A673 (cell line): ENCODE data around the gene SF3B1.

Experiments
- EZH2 ChIP-seq: fragments of 200-600 bp; sonication (generic); IDR thresholded peaks from 2 replicates; pipeline ENCODE4 v1.6.1; 2017; ENCODE audit warnings: borderline replicate concordance, low read depth, mild to moderate bottlenecking, mixed read lengths, antibody characterized with exemption, low read length; ENCODE audit not compliant: poor library complexity, severe bottlenecking
- TF ChIP-seq, protein P1 (sequence below): fragments of 300-800, 200-600 bp; sonication (generic); conservative IDR thresholded peaks from 2 replicates; pipeline ENCODE4 v1.5.1; 2017; ENCODE audit warnings: low read depth, mild to moderate bottlenecking, antibody characterized with exemption, low read length, moderate library complexity, mixed read lengths

- TF ChIP-seq, protein P1, sequence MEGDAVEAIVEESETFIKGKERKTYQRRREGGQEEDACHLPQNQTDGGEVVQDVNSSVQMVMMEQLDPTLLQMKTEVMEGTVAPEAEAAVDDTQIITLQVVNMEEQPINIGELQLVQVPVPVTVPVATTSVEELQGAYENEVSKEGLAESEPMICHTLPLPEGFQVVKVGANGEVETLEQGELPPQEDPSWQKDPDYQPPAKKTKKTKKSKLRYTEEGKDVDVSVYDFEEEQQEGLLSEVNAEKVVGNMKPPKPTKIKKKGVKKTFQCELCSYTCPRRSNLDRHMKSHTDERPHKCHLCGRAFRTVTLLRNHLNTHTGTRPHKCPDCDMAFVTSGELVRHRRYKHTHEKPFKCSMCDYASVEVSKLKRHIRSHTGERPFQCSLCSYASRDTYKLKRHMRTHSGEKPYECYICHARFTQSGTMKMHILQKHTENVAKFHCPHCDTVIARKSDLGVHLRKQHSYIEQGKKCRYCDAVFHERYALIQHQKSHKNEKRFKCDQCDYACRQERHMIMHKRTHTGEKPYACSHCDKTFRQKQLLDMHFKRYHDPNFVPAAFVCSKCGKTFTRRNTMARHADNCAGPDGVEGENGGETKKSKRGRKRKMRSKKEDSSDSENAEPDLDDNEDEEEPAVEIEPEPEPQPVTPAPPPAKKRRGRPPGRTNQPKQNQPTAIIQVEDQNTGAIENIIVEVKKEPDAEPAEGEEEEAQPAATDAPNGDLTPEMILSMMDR, result no peak
- no peak for TF ChIP-seq EZH2
Observed at GRCh38 chr2:197405582-197405981, 29.2 kb downstream of the SF3B1 start.
